Measurements from ENCODE around the gene CCL11.

GRCh38 chr17:34255841-34256240 is 29.7 kb upstream of the CCL11 start:
- no peak for TF ChIP-seq CHD4 (IDR thresholded peaks at IDR 0.05; ENCODE audit: borderline replicate concordance)
- TF ChIP-seq RAD21 (conservative IDR thresholded peaks at IDR 0.05 in 1 of 2, IDR thresholded peaks at IDR 0.05 in 1 of 2): no peak
- TF ChIP-seq MYC (IDR thresholded peaks at IDR 0.05; ENCODE audit: borderline replicate concordance, low read length): no peak
- no peak for TF ChIP-seq MAZ (IDR thresholded peaks at IDR 0.05; ENCODE audit: borderline replicate concordance, low read depth, low read length)
- no peak for TF ChIP-seq RCOR1 (IDR thresholded peaks at IDR 0.05; ENCODE audit: low read depth, low read length)
- TF ChIP-seq GATA3 (IDR thresholded peaks at IDR 0.05; ENCODE audit: borderline replicate concordance): no peak
- no peak for TF ChIP-seq POLR2A (IDR thresholded peaks at IDR 0.05; ENCODE audit: low read length)
- TF ChIP-seq, protein P1, sequence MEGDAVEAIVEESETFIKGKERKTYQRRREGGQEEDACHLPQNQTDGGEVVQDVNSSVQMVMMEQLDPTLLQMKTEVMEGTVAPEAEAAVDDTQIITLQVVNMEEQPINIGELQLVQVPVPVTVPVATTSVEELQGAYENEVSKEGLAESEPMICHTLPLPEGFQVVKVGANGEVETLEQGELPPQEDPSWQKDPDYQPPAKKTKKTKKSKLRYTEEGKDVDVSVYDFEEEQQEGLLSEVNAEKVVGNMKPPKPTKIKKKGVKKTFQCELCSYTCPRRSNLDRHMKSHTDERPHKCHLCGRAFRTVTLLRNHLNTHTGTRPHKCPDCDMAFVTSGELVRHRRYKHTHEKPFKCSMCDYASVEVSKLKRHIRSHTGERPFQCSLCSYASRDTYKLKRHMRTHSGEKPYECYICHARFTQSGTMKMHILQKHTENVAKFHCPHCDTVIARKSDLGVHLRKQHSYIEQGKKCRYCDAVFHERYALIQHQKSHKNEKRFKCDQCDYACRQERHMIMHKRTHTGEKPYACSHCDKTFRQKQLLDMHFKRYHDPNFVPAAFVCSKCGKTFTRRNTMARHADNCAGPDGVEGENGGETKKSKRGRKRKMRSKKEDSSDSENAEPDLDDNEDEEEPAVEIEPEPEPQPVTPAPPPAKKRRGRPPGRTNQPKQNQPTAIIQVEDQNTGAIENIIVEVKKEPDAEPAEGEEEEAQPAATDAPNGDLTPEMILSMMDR (IDR thresholded peaks at IDR 0.05): no peak
- TF ChIP-seq PHF8 (IDR thresholded peaks at IDR 0.05; ENCODE audit: borderline replicate concordance, low read depth): no peak
- no peak for TF ChIP-seq MAX (IDR thresholded peaks at IDR 0.05)

Data from A549 (cell line).